HepG2 (cell line): ENCODE results near the gene VPS52. TPM values are rescaled to one million over a fixed set of nuclear protein-coding genes. Genes with fewer than 3 reads are reported as not detected.

ENCODE experiments used
- ARNT2 ChIP-seq: sonication (generic); formaldehyde crosslinking; IDR thresholded peaks from 2 replicates; pipeline ENCODE4 v1.8.0; 2022; ENCODE audit warnings: mild to moderate bottlenecking, low read depth, missing genetic modification reagents, moderate library complexity
- ASH2L ChIP-seq: fragments of 300-600, 200-600 bp; sonication (generic); IDR thresholded peaks from 2 replicates; pipeline ENCODE4 v1.7.0; 2017; ENCODE audit warnings: low read depth, mild to moderate bottlenecking, moderate library complexity, mixed read lengths, low read length; ENCODE audit not compliant: insufficient read length
- CHD4 ChIP-seq: fragments of 200-600 bp; sonication (generic); IDR thresholded peaks from 2 replicates; pipeline ENCODE4 v1.7.0; 2017; ENCODE audit warnings: mild to moderate bottlenecking, low read length, borderline replicate concordance
- DPF2 ChIP-seq: sonication (generic); formaldehyde crosslinking; IDR thresholded peaks from 2 replicates; pipeline ENCODE4 v1.4.0; 2020; ENCODE audit warnings: mild to moderate bottlenecking, low read depth, missing genetic modification reagents, borderline replicate concordance
- FIP1L1 ChIP-seq: fragments of 200-400 bp; formaldehyde crosslinking; IDR thresholded peaks from 2 replicates; pipeline ENCODE4 v1.6.1; 2018; ENCODE audit warnings: low read depth, mild to moderate bottlenecking, low read length, moderate library complexity, borderline replicate concordance; ENCODE audit not compliant: insufficient read depth
- GMEB1 ChIP-seq: sonication (generic); formaldehyde crosslinking; IDR thresholded peaks from 2 replicates; pipeline ENCODE4 v1.5.1; 2020; ENCODE audit warnings: missing genetic modification reagents, mild to moderate bottlenecking, borderline replicate concordance
- HHEX ChIP-seq: IDR thresholded peaks from 2 replicates; pipeline ENCODE4 v1.6.1; 2016; ENCODE audit warnings: control low read depth
- HOXD1 ChIP-seq: sonication (generic); formaldehyde crosslinking; IDR thresholded peaks from 2 replicates; pipeline ENCODE4 v1.5.0; 2020; ENCODE audit warnings: missing genetic modification reagents
- JUNB ChIP-seq: sonication (generic); formaldehyde crosslinking; IDR thresholded peaks from 2 replicates; pipeline ENCODE4 v1.8.0; 2022; ENCODE audit warnings: missing genetic modification reagents, mild to moderate bottlenecking, borderline replicate concordance
- KLF16 ChIP-seq, 2 experiments: sonication (generic) in 1 of 2; formaldehyde crosslinking in 1 of 2; IDR thresholded peaks; 2 replicates each; pipeline versions ENCODE4 v1.6.1 to v1.8.0; 2016 to 2023; ENCODE audit warnings: missing genetic modification reagents in 2 of 2, missing compliant biosample characterization in 1 of 2
- NR2F6 ChIP-seq, 2 experiments: IDR thresholded peaks; 2 replicates each; pipeline ENCODE4 v1.6.1; 2016; ENCODE audit warnings: antibody characterized with exemption in 1 of 2, mild to moderate bottlenecking in 1 of 2
- PHF20 ChIP-seq: sonication (generic); formaldehyde crosslinking; IDR thresholded peaks from 2 replicates; pipeline ENCODE4 v1.5.0; 2020; ENCODE audit warnings: mild to moderate bottlenecking, missing genetic modification reagents
- POLR2AphosphoS5 ChIP-seq: IDR thresholded peaks from 2 replicates; pipeline ENCODE4 v1.6.1; 2012; ENCODE audit warnings: low read depth, low read length
- PTBP1 ChIP-seq: fragments of 200-400 bp; formaldehyde crosslinking; IDR thresholded peaks from 2 replicates; pipeline ENCODE4 v1.6.1; 2018; ENCODE audit warnings: low read length, low read depth; ENCODE audit not compliant: poor library complexity, severe bottlenecking
- RBFOX2 ChIP-seq: fragments of 200-400 bp; formaldehyde crosslinking; IDR thresholded peaks from 2 replicates; pipeline ENCODE4 v1.6.1; 2017; ENCODE audit warnings: low read depth, mild to moderate bottlenecking, low read length
- SAP130 ChIP-seq: IDR thresholded peaks from 2 replicates; pipeline ENCODE4 v1.6.1; 2016; ENCODE audit warnings: low read depth
- SMC3 ChIP-seq: IDR thresholded peaks from 2 replicates; pipeline ENCODE4 v1.6.1; 2011; ENCODE audit warnings: low read length, improper control_type of control experiment
- ZBTB26 ChIP-seq: IDR thresholded peaks from 2 replicates; pipeline ENCODE4 v1.6.1; 2016; ENCODE audit warnings: missing compliant biosample characterization, missing genetic modification reagents, borderline replicate concordance
- ZBTB7B ChIP-seq: sonication (generic); formaldehyde crosslinking; IDR thresholded peaks from 2 replicates; pipeline ENCODE4 v1.4.0; 2020; ENCODE audit warnings: missing genetic modification reagents
- ZNF326 ChIP-seq: sonication (generic); formaldehyde crosslinking; IDR thresholded peaks from 2 replicates; pipeline ENCODE4 v1.4.0; 2020; ENCODE audit warnings: missing genetic modification reagents, borderline replicate concordance
- ZNF382 ChIP-seq: sonication (generic); formaldehyde crosslinking; IDR thresholded peaks from 2 replicates; pipeline ENCODE4 v1.5.0; 2020; ENCODE audit warnings: missing genetic modification reagents, mild to moderate bottlenecking, borderline replicate concordance
- ZNF83 ChIP-seq: sonication (generic); formaldehyde crosslinking; IDR thresholded peaks from 2 replicates; pipeline ENCODE4 v1.4.0; 2020; ENCODE audit warnings: missing genetic modification reagents, mild to moderate bottlenecking, borderline replicate concordance
- polyA plus RNA-seq, 8 experiments: library from polyadenylated mRNA; depleted of rRNA in 3 of 8; stranded (reverse) in 7 of 8; unstranded in 1 of 8; fragments of >200 nt; fragmentation: Illumina TruSeq in 4 of 8; extraction: Trizol in 4 of 8; gene quantifications; 2 replicates each; pipeline versions ENCODE4 v1.2.1 to v1.2.3, GENCODE V29; 2011 to 2016; ENCODE audit warnings: low read depth in 4 of 8, missing spikeins in 1 of 8, mixed read lengths in 1 of 8; ENCODE audit not compliant: insufficient read depth in 1 of 8
- total RNA-seq, 5 experiments: library from RNA; depleted of rRNA; stranded (reverse); fragments of >200 nt; fragmentation: Illumina TruSeq; extraction: Trizol; gene quantifications; 2 replicates each; pipeline ENCODE4 v1.2.3, GENCODE V29; 2016; ENCODE audit warnings: low read depth in 1 of 5
- TF ChIP-seq, protein P1 (sequence below): sonication (generic); formaldehyde crosslinking; IDR thresholded peaks from 2 replicates; pipeline ENCODE4 v1.8.0; 2022; ENCODE audit warnings: low read depth, missing genetic modification reagents
- TF ChIP-seq, protein P2 (sequence below): sonication (generic); formaldehyde crosslinking; IDR thresholded peaks from 2 replicates; pipeline ENCODE4 v1.5.0; 2020; ENCODE audit warnings: missing genetic modification reagents, mild to moderate bottlenecking, borderline replicate concordance

Gene VPS52
- total and polyA plus RNA-seq, 2 of the 13 experiments (the other 11 are each of a cell fraction or from before 2014, with no cell fraction given): 48.9 to 85.5 TPM

DNA sequence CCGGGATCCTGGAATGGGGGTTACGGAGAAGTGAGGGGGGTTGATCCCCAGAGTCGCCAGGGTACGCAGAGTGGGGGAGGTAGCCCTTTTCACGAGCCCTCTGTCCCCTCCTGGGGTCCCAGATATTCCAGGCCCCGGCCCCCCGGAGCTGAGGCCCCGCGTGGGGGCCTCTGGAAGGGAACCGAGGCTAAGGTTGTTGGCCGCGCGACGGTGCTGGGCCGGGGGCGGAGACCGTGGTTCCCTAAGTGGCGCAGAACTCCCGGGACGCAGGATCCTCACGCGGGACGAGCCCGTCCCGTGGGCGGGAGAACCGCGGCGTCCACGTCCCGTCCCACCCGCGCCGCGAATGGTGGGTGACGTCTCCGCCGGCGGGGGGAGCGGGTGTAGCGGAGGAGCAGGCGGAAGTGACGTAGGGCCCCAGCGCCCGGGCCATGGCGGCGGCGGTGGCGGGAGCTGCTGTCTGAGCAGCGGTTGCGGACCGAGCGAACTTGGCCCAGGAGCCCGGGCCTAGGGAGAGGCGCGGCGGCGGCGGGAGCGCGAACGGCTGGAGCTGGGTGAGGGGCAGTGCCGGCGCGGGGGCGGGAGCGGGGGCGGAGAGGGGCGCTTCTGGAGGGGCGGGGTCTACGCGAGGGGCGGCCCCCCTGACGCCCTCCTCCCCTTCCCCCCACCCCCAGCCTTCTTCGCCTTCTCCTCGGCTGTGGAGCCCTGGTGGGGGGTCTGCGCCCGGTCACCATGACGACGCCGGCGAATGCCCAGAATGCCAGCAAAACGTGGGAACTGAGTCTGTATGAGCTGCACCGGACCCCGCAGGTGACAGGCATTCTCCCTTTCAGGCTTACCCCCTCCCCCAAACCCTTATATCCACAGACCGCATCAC lies 63.3 kb downstream of the VPS52 start, which contains the start of gene RING1 (continued):
- TF ChIP-seq SAP130 (CRISPR knock-in tag): peak; percentile 87
- TF ChIP-seq, protein P1, sequence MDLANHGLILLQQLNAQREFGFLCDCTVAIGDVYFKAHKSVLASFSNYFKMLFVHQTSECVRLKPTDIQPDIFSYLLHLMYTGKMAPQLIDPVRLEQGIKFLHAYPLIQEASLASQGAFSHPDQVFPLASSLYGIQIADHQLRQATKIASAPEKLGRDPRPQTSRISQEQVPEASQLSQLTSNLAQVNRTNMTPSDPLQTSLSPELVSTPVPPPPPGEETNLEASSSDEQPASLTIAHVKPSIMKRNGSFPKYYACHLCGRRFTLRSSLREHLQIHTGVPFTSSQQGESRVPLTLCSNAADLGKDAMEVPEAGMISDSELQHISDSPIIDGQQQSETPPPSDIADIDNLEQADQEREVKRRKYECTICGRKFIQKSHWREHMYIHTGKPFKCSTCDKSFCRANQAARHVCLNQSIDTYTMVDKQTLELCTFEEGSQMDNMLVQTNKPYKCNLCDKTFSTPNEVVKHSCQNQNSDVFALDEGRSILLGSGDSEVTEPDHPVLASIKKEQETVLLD (CRISPR knock-in tag): peak; percentile 87
- TF ChIP-seq ZNF83 (CRISPR knock-in tag): peak; percentile 87; the same call in 1 of the 2 replicates
- no peak; the same call in 1 of the 2 replicates for TF ChIP-seq HOXD1 (CRISPR knock-in tag)
- TF ChIP-seq CHD4: no peak
- TF ChIP-seq ZBTB7B (CRISPR knock-in tag): no peak; the same call in none of the 2 replicates
- TF ChIP-seq JUNB (CRISPR knock-in tag): peak; percentile 47; the same call in 1 of the 2 replicates
- TF ChIP-seq PHF20 (CRISPR knock-in tag): peak; percentile 83
- TF ChIP-seq, protein P2, sequence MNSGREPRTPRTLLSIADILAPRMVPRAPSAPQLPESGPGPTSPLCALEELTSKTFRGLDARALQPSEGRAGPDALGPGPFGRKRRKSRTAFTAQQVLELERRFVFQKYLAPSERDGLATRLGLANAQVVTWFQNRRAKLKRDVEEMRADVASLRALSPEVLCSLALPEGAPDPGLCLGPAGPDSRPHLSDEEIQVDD (CRISPR knock-in tag): peak; percentile 91; the same call in 1 of the 2 replicates
- peak in 1 of 2 experiments; percentile 85; a peak in 1 of 4 replicates for TF ChIP-seq KLF16 (CRISPR knock-in tag; IDR thresholded peaks at IDR 0.05)
- TF ChIP-seq PTBP1: no peak
- no peak for TF ChIP-seq FIP1L1
- no peak for TF ChIP-seq SMC3
- TF ChIP-seq ZNF326 (CRISPR knock-in tag): peak; percentile 85
- peak; percentile 99 for TF ChIP-seq RBFOX2
- no peak; the same call in none of the 2 replicates for TF ChIP-seq ZBTB26 (CRISPR knock-in tag)
- peak; percentile 79 for TF ChIP-seq GMEB1 (CRISPR knock-in tag)
- peak; percentile 92 for TF ChIP-seq POLR2AphosphoS5
- TF ChIP-seq HHEX (CRISPR knock-in tag): no peak
- TF ChIP-seq ARNT2 (CRISPR knock-in tag): peak; percentile 83
- TF ChIP-seq ASH2L: peak; percentile 72
- no peak for TF ChIP-seq ZNF382 (CRISPR knock-in tag)
- TF ChIP-seq NR2F6 (IDR thresholded peaks at IDR 0.05): no peak
- TF ChIP-seq NR2F6 (CRISPR knock-in tag; IDR thresholded peaks at IDR 0.05): peak; percentile 54; the same call in 1 of the 2 replicates
- TF ChIP-seq DPF2 (CRISPR knock-in tag): no peak
